ENCODE results near the gene ZNF512B. TPM values are rescaled to one million over a fixed set of nuclear protein-coding genes. Genes with fewer than 3 reads are reported as not detected.

The ZNF512B gene
- total and polyA plus RNA-seq, 4 donors: 1.8 to 11.8 (median 9.8) TPM

DNA sequence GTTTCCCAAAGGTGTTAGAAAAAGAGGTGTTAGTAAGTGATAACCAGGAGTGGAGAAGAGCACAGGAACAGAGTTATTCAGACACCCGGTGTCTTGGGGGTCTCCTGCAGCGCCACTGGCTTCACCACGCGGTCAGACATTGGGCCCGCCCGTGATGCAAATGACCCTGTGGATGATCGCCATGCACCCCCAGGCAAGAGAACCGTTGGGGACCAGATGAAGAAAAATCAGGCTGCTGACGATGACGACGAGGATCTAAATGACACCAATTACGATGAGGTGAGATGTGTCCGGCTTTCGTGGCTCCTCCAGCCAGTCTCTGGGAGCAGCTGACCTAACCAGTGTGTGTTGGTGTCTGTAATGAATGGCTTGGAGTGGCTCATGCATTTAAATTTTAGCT is 13.2 kb upstream of the ZNF512B start:
- no peak overlapping the region for H3K4me3 ChIP-seq (ENCODE audit: low read depth in 1 of 3, low read length in 3 of 3)
- H3K27ac ChIP-seq (ENCODE audit: low read depth in 1 of 2, low read length in 2 of 2): no peak overlapping the region
- no peaks in the 10 kb centered on the region for H3K27me3 ChIP-seq (ENCODE audit: control insufficient read depth in 4 of 4, insufficient read depth in 4 of 4, low read length in 3 of 4)
- H3K36me3 ChIP-seq (ENCODE audit: control insufficient read depth in 4 of 4, insufficient read depth in 3 of 4, low read depth in 1 of 4, low read length in 3 of 4): peaks cover 7 to 28% (median 18%) of the 10 kb centered on the region in 4 donors
- DNase-seq (ENCODE audit: low spot score): no peak
- WGBS: 93% methylated on average over 14 of the region's 14 CpGs
- H3K9me3 ChIP-seq (ENCODE audit: control insufficient read depth in 4 of 4, low read length in 3 of 4): no peaks in the 10 kb centered on the region
- peaks cover 12 to 40% (median 26%) of the 10 kb centered on the region in 4 donors for H3K4me1 ChIP-seq (ENCODE audit: control insufficient read depth in 4 of 4, insufficient read depth in 4 of 4, low read length in 3 of 4)
- no peak for TF ChIP-seq NR2F2 (IDR thresholded peaks at IDR 0.05)
- TF ChIP-seq CTCF (IDR thresholded peaks at IDR 0.05; ENCODE audit: low read depth, low read length, missing input control): no peak
- TF ChIP-seq HNF4G (IDR thresholded peaks at IDR 0.05): no peak
- TF ChIP-seq TAF1 (conservative IDR thresholded peaks at IDR 0.05): no peak
- no peak overlapping the region for H3K9ac ChIP-seq (ENCODE audit: low read depth in 1 of 2, low read length in 2 of 2)

GRCh38 chr20:63980806-63981728 is 11.3 kb upstream of the ZNF512B start, which contains the start of gene PRPF6:
Gene PRPF6, plus strand, starts transcription at chr20:63981132. Its CDS starts 114 bp downstream, at chr20:63981246.
- peak within 1 kb of the TSS; percentile 6 to 75 for H3K9ac ChIP-seq (ENCODE audit: low read depth in 1 of 2, low read length in 2 of 2)
- no peaks in the 10 kb centered on the region for H3K27me3 ChIP-seq (ENCODE audit: control insufficient read depth in 4 of 4, insufficient read depth in 4 of 4, low read length in 3 of 4)
- peak within 1 kb of the TSS; percentile 86 to 96 (median 91) for H3K4me3 ChIP-seq (ENCODE audit: low read depth in 1 of 3, low read length in 3 of 3)
- TF ChIP-seq REST (IDR thresholded peaks at IDR 0.05) (no peak), HNF4A (conservative IDR thresholded peaks at IDR 0.05) (peak in 1 of 2 donors; percentile 18), GABPA (IDR thresholded peaks at IDR 0.05 in 1 of 2, conservative IDR thresholded peaks at IDR 0.05 in 1 of 2) (peak; percentile 96 to 100), RAD21 (IDR thresholded peaks at IDR 0.05) (peak; percentile 62 to 68), RXRA (IDR thresholded peaks at IDR 0.05) (peak; percentile 36 to 52), SP1 (IDR thresholded peaks at IDR 0.05) (peak; percentile 70), YY1 (IDR thresholded peaks at IDR 0.05) (peak; percentile 49), NR2F2 (IDR thresholded peaks at IDR 0.05) (no peak), CTCF (IDR thresholded peaks at IDR 0.05; ENCODE audit: low read depth, low read length, missing input control) (peak; percentile 64), ATF3 (IDR thresholded peaks at IDR 0.05) (no peak)
- TF ChIP-seq, protein P1, sequence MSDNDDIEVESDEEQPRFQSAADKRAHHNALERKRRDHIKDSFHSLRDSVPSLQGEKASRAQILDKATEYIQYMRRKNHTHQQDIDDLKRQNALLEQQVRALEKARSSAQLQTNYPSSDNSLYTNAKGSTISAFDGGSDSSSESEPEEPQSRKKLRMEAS (IDR thresholded peaks at IDR 0.05): peak; percentile 86
- peaks cover 12 to 48% (median 29%) of the 10 kb centered on the region in 4 donors for H3K4me1 ChIP-seq (ENCODE audit: control insufficient read depth in 4 of 4, insufficient read depth in 4 of 4, low read length in 3 of 4)
- H3K9me3 ChIP-seq (ENCODE audit: control insufficient read depth in 4 of 4, low read length in 3 of 4): no peaks in the 10 kb centered on the region
- peak; percentile 92 for DNase-seq (ENCODE audit: low spot score)
- H3K36me3 ChIP-seq (ENCODE audit: control insufficient read depth in 4 of 4, insufficient read depth in 3 of 4, low read depth in 1 of 4, low read length in 3 of 4): peaks cover 5 to 21% (median 17%) of the 10 kb centered on the region in 4 donors
- WGBS: 1% methylated on average over 75 of the region's 75 CpGs
- peak within 1 kb of the TSS; percentile 60 to 69 for H3K27ac ChIP-seq (ENCODE audit: low read depth in 1 of 2, low read length in 2 of 2)
